ENCODE results near the gene WBP4.

DNA sequence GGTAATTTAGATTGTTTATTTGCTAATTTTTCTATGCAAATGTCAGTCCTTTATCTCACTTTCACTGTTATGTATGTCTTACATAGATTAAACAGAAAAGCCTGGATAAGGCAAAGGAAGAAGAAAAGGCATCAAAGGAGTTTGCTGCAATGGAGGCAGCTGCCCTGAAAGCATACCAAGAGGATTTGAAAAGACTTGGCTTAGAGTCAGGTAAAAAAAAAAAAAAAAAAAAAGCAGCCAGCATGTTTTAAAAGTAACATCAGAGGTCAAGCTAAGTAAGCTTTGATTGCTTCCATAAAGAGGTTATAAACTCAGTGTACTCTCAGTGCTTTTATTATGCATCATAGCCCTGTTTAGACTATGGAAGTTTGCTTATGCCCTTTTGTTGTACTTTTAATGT, 3.8 kb downstream of the WBP4 start:
- no peak for TF ChIP-seq CTCF (IDR thresholded peaks at IDR 0.05; ENCODE audit: low read depth, low read length)
- no peak for TF ChIP-seq EZH2phosphoT487 (IDR thresholded peaks at IDR 0.05; ENCODE audit: low read depth)
